Heart right ventricle (tissue), 16 donors: ENCODE data around the gene ERBB3. TPM values are rescaled to one million over a fixed set of nuclear protein-coding genes. Genes with fewer than 3 reads are reported as not detected.
"Not testable (repeated sequence)": the region's sequence is repeated elsewhere in the genome, so short reads cannot be mapped to it uniquely, and the experiment has no call there.

Experiments used
- ATAC-seq, 8 donors: fragments of 200-7000 bp; cut with Tn5 transposase; one replicate each; pipeline ENCODE4 v1.9.1; 2020; ENCODE audit warnings: mild to moderate bottlenecking in 8 of 8, moderate library complexity in 8 of 8, moderate number of reproducible peaks in 1 of 8
- DNase-seq, 2 donors: peaks; one replicate each; pipeline ENCODE4 v3.0.0-alpha.2; 2020
- H3K27ac ChIP-seq, 10 donors: fragments of 200-600 bp; sonication (generic) in 2 of 10; one replicate each; pipeline versions ENCODE4 v1.5.0 to v1.8.0; 2020 to 2022; ENCODE audit warnings: mild to moderate bottlenecking in 3 of 10
- H3K27me3 ChIP-seq, 7 donors: fragments of 200-600 bp; one replicate each; pipeline ENCODE4 v1.8.0; 2021 to 2022; ENCODE audit warnings: mild to moderate bottlenecking in 2 of 7
- H3K36me3 ChIP-seq, 9 donors: fragments of 200-600 bp; sonication (generic) in 1 of 9; one replicate each; pipeline versions ENCODE4 v1.5.0 to v1.8.0; 2020 to 2022; ENCODE audit warnings: mild to moderate bottlenecking in 2 of 9
- H3K4me1 ChIP-seq, 9 donors: fragments of 200-600 bp; sonication (generic) in 1 of 9; one replicate each; pipeline versions ENCODE4 v1.5.0 to v1.8.0; 2020 to 2022; ENCODE audit warnings: mild to moderate bottlenecking in 4 of 9
- H3K4me3 ChIP-seq, 10 donors: fragments of 200-600 bp; sonication (generic) in 2 of 10; one replicate each; pipeline versions ENCODE4 v1.5.0 to v1.8.0; 2020 to 2022; ENCODE audit warnings: mild to moderate bottlenecking in 7 of 10, moderate library complexity in 2 of 10
- H3K9me3 ChIP-seq, 11 donors: fragments of 200-600 bp in 10 of 11; sonication (generic) in 2 of 11; one replicate each; pipeline versions ENCODE4 v1.5.0 to v1.8.0; 2013 to 2022; ENCODE audit warnings: mild to moderate bottlenecking in 2 of 11, control low read depth in 1 of 11, moderate library complexity in 1 of 11
- CTCF ChIP-seq, 9 donors: fragments of 200-600 bp; sonication (generic) in 2 of 9; IDR thresholded peaks; one replicate each; pipeline versions ENCODE4 v1.5.0 to v1.8.0; 2021 to 2022; ENCODE audit warnings: antibody characterized with exemption in 9 of 9, mild to moderate bottlenecking in 5 of 9, moderate library complexity in 1 of 9
- WGBS, 2 donors: extraction: QIAGEN DNeasy Blood & Tissue Kit; methylation state at CpG; one replicate each; pipeline ENCODE4 v1.1.7; 2013; ENCODE audit warnings: inconsistent platforms in 1 of 2; 5-methylcytosine and 5-hydroxymethylcytosine counted together
- intact Hi-C, 10 donors: fragments of 100-400 bp; cut with DNase I; formaldehyde crosslinking; loops; one replicate each; pipeline versions ENCODE4 v1.11.1 to v1.14.2; 2022
- polyA plus RNA-seq, 2 donors: library from polyadenylated mRNA; stranded (reverse); fragments of 200-250 nt; gene quantifications; one replicate each; pipeline ENCODE4 v1.2.3, GENCODE V29; 2013
- total RNA-seq, 10 donors: library from RNA; stranded (reverse); fragmentation: NEBNext Ultra II Directional in 3 of 10; extraction: Animal tissue kit (Norgen Biotek cat#: 25700) in 3 of 10; gene quantifications; one replicate each; pipeline versions ENCODE4 v1.2.1 to v1.2.4, GENCODE V29; 2021 to 2023
- donor health status: Arrhythmogenic right ventricular cardiomyopathy.
- donor health status: ischemic (EF 13 %, LVEDD 7.1; RV severe dilation, severe dysfunction).
- donor health status: healthy with polysubstance abuse.
- donor health status: DM: no; HTN: yes; CAD: no.
- donor health status: DM: no; HTN: no; CAD: no.
- donor health status: ischemic (EF 25% LVEDD 6.9; RV normal size, moderate dysfunction).
- donor health status: ischemic (EF 25% LVEDD 5.7; RV mildly dilated, moderate dysfunction).
- donor health status: healthy.
- donor health status: DM: yes; HTN: yes; CAD: no.
- donor health status: Ischemic cardiomyopathy.
- donor health status: ischemic (EF 35%, LVEDD 5.7; RV mildly dilated, moderate dysfunction).
- donor health status: nonischemic (EF 11% LVEDD 7.7; RV severe dilation, severe dysfunction).
- donor health status: DM: yes; HTN: yes; CAD: no.
- donor health status: PGD.
- donor health status: ischemic (EF 29% LVEDD 5.4; RV normal size, mild dysfunction).
- donor health status: nonischemic (EF 23%, LVEDD 6.1; RV moderate dilation, normal function).

The ERBB3 gene
- total and polyA plus RNA-seq, 12 donors, result 0.80 to 7.8 (median 2.9) TPM

- Histone ChIP-seq H3K4me3 (no peak overlapping the region), H3K27me3 (no peaks in the 10 kb centered on the region), H3K27ac (no peak overlapping the region), H3K36me3 (peaks cover 0 to 56% (median 44%) of the 10 kb centered on the region in 9 donors), H3K9me3 (no peaks in the 10 kb centered on the region), H3K4me1 (peaks cover 0 to 20% (median 16%) of the 10 kb centered on the region in 9 donors)
- TF ChIP-seq CTCF (IDR thresholded peaks at IDR 0.05), result no peak
- ATAC-seq (no peak), DNase-seq (no peak)
- intact Hi-C loops, result loop anchor here in 3 of 10 donors (10.0 kb wide), 3 partner anchors 351 to 379 kb away; partner anchors contain the start of genes SPRYD4 (in 2 of the 3) and GDF11 (in 1 of the 3)
- 94 to 97% methylated on average over 1 of the region's 1 CpG for WGBS, 2 donors
Observed at GRCh38 chr12:56114084-56114483, 34.1 kb downstream of the ERBB3 start.

- H3K27me3 ChIP-seq, result no peaks in the 10 kb centered on the region
- ATAC-seq (no peak), DNase-seq (peak in 1 of 2 donors; percentile 30)
- peak overlapping the region; percentile 78 to 95 (median 91) for H3K27ac ChIP-seq
- intact Hi-C loops, result loop anchor here in 6 of 10 donors (5.0 to 10.0 kb wide), 8 partner anchors 38 to 381 kb away; partner anchors contain the start of genes SPRYD4 (in 4 of the 6), GDF11 (in 1 of the 6), NABP2 (in 1 of the 6) and RNF41 (in 1 of the 6)
- H3K4me3 ChIP-seq, result peak overlapping the region; percentile 53 to 84 (median 74)
- peaks cover 0 to 47% (median 34%) of the 10 kb centered on the region in 9 donors for H3K36me3 ChIP-seq
- TF ChIP-seq CTCF (IDR thresholded peaks at IDR 0.05), result no peak
- WGBS, 2 donors, result 33 to 37% methylated on average over 10 of the region's 10 CpGs
- H3K4me1 ChIP-seq, result peaks cover 0 to 33% (median 28%) of the 10 kb centered on the region in 9 donors
- H3K9me3 ChIP-seq, result no peaks in the 10 kb centered on the region
Observed at GRCh38 chr12:56115329-56115728, 35.4 kb downstream of the ERBB3 start.

DNA sequence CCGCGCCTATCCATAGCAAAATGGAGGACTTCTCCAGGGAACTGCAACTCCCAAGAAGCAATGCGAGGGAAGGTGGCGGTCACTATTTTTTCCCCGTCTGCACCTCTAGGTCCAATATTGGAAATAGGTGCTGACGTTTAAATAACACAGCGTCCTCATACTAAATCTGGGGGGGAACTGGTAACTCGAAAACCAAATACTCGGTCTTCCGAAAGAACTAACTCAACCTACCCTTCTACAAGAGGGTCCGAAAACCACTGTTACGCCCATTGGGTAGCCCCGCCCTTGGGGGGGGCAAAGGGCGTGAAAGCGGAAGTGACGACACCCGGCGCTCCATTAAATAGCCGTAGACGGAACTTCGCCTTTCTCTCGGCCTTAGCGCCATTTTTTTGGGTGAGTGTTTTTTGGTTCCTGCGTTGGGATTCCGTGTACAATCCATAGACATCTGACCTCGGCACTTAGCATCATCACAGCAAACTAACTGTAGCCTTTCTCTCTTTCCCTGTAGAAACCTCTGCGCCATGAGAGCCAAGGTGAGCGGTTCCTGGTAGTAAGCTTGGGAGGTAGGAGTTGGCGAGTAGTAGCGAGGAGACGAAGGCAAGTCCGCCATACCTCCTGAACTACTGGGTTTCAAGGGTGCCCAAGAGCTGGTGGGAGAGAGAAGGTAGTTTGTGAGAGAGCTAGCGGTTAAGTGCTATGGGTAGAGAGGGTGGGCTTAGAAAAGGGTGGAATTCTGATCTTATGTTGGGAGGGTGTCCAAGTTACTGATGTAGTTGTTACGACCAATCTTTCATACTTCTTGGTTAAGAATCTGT is 36.5 kb downstream of the ERBB3 start, which contains the start of gene RPL41:
RPL41 (plus strand) TSS at position 367 of the 815 bp plus-strand sequence.
- intact Hi-C loops, result loop anchor here in 6 of 10 donors (5.0 to 10.0 kb wide), 8 partner anchors 39 to 382 kb away; partner anchors contain the start of genes SPRYD4 (in 4 of the 6), GDF11 (in 1 of the 6), NABP2 (in 1 of the 6) and RNF41 (in 1 of the 6)
- Histone ChIP-seq H3K4me3 (peak within 1 kb of the TSS; percentile 53 to 84 (median 74)), H3K27me3 (no peaks in the 10 kb centered on the region), H3K4me1 (peaks cover 0 to 44% (median 32%) of the 10 kb centered on the region in 9 donors), H3K36me3 (peaks cover 0 to 47% (median 33%) of the 10 kb centered on the region in 9 donors), H3K27ac (peak within 1 kb of the TSS; percentile 78 to 95 (median 91)), H3K9me3 (no peaks in the 10 kb centered on the region)
- DNase-seq, result peak; percentile 92 to 95
- peak in 1 of 9 donors; percentile 4 for TF ChIP-seq CTCF (IDR thresholded peaks at IDR 0.05)
- peak; percentile 73 to 89 (median 82) for ATAC-seq
- WGBS, 2 donors, result 0% methylated on average over 34 of the region's 34 CpGs

DNA sequence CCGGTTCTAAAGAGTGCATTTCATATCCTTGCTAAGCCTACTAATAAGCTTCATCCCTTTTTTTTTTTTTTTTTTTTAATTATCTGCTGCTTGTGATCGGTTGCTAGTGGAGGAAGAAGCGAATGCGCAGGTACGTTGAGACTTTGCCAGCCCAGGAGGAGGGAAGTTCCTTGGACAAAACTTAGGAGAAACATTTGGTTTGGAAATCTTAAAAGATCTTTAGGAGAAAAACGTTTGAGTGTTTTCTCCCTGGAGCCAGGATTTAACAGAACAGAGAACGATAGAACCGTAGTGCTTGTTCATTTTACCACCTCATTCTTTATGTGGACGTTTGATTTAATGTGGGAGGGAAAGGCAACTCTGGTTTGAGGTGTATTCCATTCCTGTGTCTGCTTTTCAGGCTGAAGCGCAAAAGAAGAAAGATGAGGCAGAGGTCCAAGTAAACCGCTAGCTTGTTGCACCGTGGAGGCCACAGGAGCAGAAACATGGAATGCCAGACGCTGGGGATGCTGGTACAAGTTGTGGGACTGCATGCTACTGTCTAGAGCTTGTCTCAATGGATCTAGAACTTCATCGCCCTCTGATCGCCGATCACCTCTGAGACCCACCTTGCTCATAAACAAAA is 37.2 kb downstream of the ERBB3 start:
- H3K27me3 ChIP-seq, ATAC-seq, H3K9me3 ChIP-seq: not testable (repeated sequence)
- Histone ChIP-seq H3K36me3 (peaks cover 0 to 47% (median 26%) of the 10 kb centered on the region in 9 donors), H3K4me1 (peaks cover 0 to 48% (median 33%) of the 10 kb centered on the region in 9 donors), H3K27ac (peak overlapping the region; percentile 78 to 95 (median 91)), H3K4me3 (peak overlapping the region; percentile 53 to 84 (median 74))
- 2 to 4% methylated on average over 11 to 12 of the region's 16 CpGs for WGBS, 2 donors
- DNase-seq, result peak in 1 of 2 donors; percentile 31
- intact Hi-C loops, result loop anchor here in 6 of 10 donors (5.0 to 10.0 kb wide), 8 partner anchors 40 to 382 kb away; partner anchors contain the start of genes SPRYD4 (in 4 of the 6), GDF11 (in 1 of the 6), NABP2 (in 1 of the 6) and RNF41 (in 1 of the 6)
